ENCODE results near the gene PPME1. TPM values are rescaled to one million over a fixed set of nuclear protein-coding genes. Genes with fewer than 3 reads are reported as not detected.
"Not testable (repeated sequence)": the region's sequence is repeated elsewhere in the genome, so short reads cannot be mapped to it uniquely, and the experiment has no call there.

The PPME1 gene
- total RNA-seq, 2 donors from 2014 or later = 44.1 to 61.5 TPM

- peak overlapping the region; percentile 61 for H3K27ac ChIP-seq
Observed at GRCh38 chr11:74139151-74139918, 31.8 kb upstream of the PPME1 start.

DNA sequence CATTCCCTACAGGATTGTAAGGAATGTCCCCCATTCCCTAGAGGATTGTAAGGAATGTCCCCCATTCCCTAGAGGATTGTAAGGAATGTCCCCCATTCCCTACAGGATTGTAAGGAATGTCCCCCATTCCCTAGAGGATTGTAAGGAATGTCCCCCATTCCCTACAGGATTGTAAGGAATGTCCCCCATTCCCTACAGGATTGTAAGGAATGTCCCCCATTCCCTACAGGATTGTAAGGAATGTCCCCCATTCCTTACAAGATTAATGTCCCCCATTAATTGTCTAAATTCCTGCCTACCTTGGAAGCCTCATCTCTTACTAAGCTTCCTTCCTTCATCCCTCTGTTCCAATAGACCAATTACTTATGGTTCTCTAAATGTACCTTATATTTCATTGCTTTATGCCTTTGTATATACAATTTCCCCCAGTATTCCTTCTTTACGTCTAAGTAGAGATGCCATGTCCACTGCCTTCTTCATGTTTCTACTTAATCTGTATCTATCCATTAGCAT, 31.1 kb upstream of the PPME1 start:
- H3K9ac ChIP-seq (ENCODE audit: low read depth in 2 of 2, low read length in 2 of 2); H3K36me3 ChIP-seq; H3K9me3 ChIP-seq; H3K27me3 ChIP-seq; H3K27ac ChIP-seq; H3K4me1 ChIP-seq; H3K4me3 ChIP-seq; intact Hi-C loops (cut with DNase I); DNase-seq: not testable (repeated sequence)

More at GRCh38 chr11:74139151-74139918, 31.8 kb upstream of the PPME1 start:
- intact Hi-C loops (cut with DNase I) = no loop called here
- no peaks in the 10 kb centered on the region for H3K27me3 ChIP-seq
- no peaks in the 10 kb centered on the region for H3K36me3 ChIP-seq
- peaks cover 4% of the 10 kb centered on the region for H3K4me1 ChIP-seq
- TF ChIP-seq, protein P1, sequence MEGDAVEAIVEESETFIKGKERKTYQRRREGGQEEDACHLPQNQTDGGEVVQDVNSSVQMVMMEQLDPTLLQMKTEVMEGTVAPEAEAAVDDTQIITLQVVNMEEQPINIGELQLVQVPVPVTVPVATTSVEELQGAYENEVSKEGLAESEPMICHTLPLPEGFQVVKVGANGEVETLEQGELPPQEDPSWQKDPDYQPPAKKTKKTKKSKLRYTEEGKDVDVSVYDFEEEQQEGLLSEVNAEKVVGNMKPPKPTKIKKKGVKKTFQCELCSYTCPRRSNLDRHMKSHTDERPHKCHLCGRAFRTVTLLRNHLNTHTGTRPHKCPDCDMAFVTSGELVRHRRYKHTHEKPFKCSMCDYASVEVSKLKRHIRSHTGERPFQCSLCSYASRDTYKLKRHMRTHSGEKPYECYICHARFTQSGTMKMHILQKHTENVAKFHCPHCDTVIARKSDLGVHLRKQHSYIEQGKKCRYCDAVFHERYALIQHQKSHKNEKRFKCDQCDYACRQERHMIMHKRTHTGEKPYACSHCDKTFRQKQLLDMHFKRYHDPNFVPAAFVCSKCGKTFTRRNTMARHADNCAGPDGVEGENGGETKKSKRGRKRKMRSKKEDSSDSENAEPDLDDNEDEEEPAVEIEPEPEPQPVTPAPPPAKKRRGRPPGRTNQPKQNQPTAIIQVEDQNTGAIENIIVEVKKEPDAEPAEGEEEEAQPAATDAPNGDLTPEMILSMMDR (IDR thresholded peaks at IDR 0.05) = no peak
- DNase-seq = no peak
- H3K9me3 ChIP-seq = no peaks in the 10 kb centered on the region
- H3K9ac ChIP-seq (ENCODE audit: low read depth in 2 of 2, low read length in 2 of 2) = no peak overlapping the region
- no peak overlapping the region for H3K4me3 ChIP-seq

DNA sequence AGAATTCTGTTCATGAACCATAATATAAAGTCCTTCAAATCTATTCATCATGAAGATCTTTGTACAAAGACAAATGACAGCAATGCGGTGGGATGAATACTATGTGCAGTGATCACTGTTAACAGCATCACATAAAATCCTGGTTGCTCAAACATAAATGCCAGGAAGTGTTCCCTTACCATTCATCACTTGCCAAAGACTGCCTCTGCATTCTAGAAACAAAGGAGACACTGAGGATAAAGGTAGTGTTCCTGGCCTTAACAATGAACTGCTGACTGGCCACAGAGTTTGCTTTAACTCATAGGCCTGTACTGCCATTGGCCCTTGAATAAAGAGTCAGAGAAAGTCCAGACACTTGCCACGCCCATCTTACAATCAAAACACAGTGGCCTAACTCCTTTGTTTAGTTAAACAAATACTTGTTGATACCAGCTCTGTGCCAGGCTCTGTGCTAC, 29.8 kb upstream of the PPME1 start:
- Histone ChIP-seq H3K27ac (no peak overlapping the region), H3K9me3 (no peaks in the 10 kb centered on the region), H3K4me1 (peaks cover 4% of the 10 kb centered on the region), H3K9ac (ENCODE audit: low read depth in 2 of 2, low read length in 2 of 2) (no peak overlapping the region), H3K4me3 (no peak overlapping the region), H3K36me3 (no peaks in the 10 kb centered on the region), H3K27me3 (no peaks in the 10 kb centered on the region)
- DNase-seq = peak; percentile 26
- intact Hi-C loops (cut with DNase I) = no loop called here
- TF ChIP-seq, protein P1 (IDR thresholded peaks at IDR 0.05) = no peak

- no peak for DNase-seq
- H3K4me1 ChIP-seq = peaks cover 4% of the 10 kb centered on the region
- H3K36me3 ChIP-seq = no peaks in the 10 kb centered on the region
- no peak overlapping the region for H3K9ac ChIP-seq (ENCODE audit: low read depth in 2 of 2, low read length in 2 of 2)
- H3K27ac ChIP-seq = no peak overlapping the region
- TF ChIP-seq, protein P1 (IDR thresholded peaks at IDR 0.05) = no peak
- no peak overlapping the region for H3K4me3 ChIP-seq
- H3K27me3 ChIP-seq = no peaks in the 10 kb centered on the region
- intact Hi-C loops (cut with DNase I) = no loop called here
- no peaks in the 10 kb centered on the region for H3K9me3 ChIP-seq
Observed at GRCh38 chr11:74141908-74142307, 29.2 kb upstream of the PPME1 start.

GRCh38 chr11:74142624-74143023, 28.5 kb upstream of the PPME1 start:
- intact Hi-C loops (cut with DNase I) = no loop called here
- no peaks in the 10 kb centered on the region for H3K36me3 ChIP-seq
- TF ChIP-seq, protein P1 (IDR thresholded peaks at IDR 0.05) = no peak

GRCh38 chr11:74144592-74144991, 26.5 kb upstream of the PPME1 start:
- TF ChIP-seq, protein P1 (IDR thresholded peaks at IDR 0.05) = no peak
- H3K9ac ChIP-seq (ENCODE audit: low read depth in 2 of 2, low read length in 2 of 2) = no peak overlapping the region
- intact Hi-C loops (cut with DNase I) = no loop called here
- H3K9me3 ChIP-seq = no peaks in the 10 kb centered on the region
- no peak overlapping the region for H3K4me3 ChIP-seq
- H3K27ac ChIP-seq = no peak overlapping the region
- H3K36me3 ChIP-seq = no peaks in the 10 kb centered on the region
- H3K27me3 ChIP-seq = no peaks in the 10 kb centered on the region
- no peak for DNase-seq
- H3K4me1 ChIP-seq = no peaks in the 10 kb centered on the region

More at GRCh38 chr11:74142624-74143023, 28.5 kb upstream of the PPME1 start:
- no peaks in the 10 kb centered on the region for H3K9me3 ChIP-seq
- H3K4me3 ChIP-seq = no peak overlapping the region
- no peak overlapping the region for H3K27ac ChIP-seq
- H3K9ac ChIP-seq (ENCODE audit: low read depth in 2 of 2, low read length in 2 of 2) = no peak overlapping the region
- DNase-seq = no peak
- H3K4me1 ChIP-seq = peaks cover 4% of the 10 kb centered on the region
- no peaks in the 10 kb centered on the region for H3K27me3 ChIP-seq
